Measurements from ENCODE around the gene MN1. TPM values are rescaled to one million over a fixed set of nuclear protein-coding genes. Genes with fewer than 3 reads are reported as not detected.

The MN1 gene
- total RNA-seq, 1 donor from 2014 or later, result 0.34 TPM

- DNase-seq, result no peak
Observed at GRCh38 chr22:27731621-27732020, 69.9 kb downstream of the MN1 start.

DNA sequence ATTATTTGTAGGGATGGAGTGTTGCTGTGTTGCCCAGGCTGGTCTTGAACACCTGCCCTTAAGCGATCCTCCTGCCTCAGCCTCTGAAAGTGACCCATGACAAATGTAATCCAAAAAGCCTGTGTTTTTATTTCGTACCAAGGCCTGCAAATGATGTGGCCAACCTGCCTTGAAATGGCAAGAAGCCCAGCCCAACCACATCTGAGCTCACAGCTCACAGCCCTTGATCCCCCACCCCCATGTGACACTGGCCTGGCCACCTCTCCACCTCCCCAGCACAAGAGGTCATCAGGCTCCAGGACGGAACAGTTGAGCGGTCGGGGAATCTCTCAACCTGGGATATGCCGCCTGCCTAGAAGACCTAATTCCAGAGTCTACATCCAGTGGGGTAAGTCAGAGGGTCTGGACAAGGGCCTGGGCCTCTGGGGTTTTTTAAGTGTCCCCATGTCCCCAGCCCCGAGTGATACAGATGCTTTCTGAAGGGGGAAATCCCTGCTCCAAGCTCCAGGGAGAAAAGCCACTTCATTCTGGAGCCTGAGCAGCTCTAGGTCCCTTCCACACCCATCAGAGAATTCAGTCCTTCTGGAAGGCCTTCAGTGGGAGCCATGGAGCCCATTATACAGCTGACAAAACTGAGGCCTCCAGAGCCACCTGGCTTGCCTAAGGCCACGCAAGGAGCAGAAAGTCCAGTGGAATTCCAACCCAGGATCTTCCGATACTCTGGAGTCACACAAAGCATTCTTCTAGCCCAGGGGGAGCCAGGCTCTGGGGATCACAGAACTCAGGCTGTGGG is 70.7 kb downstream of the MN1 start:
- no peak for DNase-seq

DNA sequence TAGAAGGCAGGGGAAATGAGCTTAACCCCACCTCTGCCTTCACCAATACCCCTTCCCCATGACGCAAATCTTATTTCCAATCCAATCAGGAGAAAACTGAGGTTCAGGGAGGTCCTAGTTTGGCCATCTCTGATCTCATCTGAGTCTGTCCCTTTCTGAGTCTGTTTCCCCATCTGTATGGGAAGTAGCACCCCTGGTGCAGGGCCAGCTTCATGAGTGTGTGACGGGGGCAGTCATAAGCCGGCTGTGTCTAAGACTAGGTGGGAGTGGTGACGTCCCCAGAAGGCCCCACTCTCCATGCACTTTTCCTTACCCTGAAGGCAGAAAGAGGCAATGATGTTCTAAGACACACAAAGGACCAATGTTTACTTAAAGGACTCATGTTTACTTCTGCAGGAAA is 72.3 kb downstream of the MN1 start:
- no peak for DNase-seq

GRCh38 chr22:27727673-27728451 is 73.7 kb downstream of the MN1 start:
- no peak for DNase-seq

DNA sequence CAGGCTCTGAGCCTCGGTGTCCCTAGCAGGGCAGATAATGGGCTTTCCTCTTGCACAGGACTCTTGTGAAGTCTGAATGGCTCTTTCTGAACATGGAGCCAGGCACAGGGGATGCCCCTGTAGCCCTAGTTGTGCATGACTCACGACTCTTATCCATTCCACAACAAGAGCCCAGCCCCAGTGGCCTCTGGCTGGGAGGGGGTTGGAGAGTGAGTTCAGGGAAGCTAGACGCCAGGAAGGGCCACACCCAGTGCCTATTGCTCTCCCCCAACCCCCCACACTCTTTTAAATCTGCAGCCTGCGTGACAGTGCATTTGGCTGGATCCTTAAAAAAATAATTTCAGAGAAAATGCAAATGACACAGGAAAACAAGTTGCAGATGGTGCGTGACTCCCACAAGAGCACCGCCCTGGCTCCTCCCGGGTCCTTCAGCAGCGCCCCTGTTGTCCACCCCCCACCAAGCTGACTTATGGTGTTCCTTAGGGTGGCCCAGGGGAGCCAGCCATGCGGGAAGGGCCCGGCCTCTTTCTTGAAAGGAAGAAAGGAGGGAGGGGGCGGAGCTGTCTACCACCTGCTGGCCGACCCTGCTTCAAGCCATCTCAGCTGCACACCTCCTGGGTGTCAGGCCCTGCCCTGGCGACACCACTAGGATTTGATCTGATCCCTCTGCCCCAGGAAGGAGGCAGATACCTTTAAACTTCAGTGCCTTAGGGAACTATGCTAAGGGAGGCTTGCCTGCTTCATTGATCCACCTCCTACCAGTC is 74.7 kb downstream of the MN1 start:
- peak; percentile 73 for DNase-seq

DNA sequence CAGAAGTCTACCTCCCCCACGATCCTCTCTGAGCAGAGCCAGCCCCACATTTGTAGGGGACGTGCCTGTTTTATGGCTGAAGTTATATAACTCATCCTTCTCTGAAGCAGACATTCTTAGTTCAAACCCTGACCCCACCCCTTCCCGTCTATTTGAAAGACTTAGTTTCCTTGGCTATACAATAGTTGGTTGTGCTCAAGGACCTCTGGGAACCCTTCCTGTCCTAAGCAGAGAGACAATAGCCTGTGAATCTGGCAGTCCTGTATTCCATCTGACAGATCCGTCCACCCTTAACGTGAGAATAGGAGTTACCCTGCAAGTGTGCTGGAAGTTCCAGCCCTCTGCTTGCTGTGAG is 75.2 kb downstream of the MN1 start:
- DNase-seq, result no peak

DNA sequence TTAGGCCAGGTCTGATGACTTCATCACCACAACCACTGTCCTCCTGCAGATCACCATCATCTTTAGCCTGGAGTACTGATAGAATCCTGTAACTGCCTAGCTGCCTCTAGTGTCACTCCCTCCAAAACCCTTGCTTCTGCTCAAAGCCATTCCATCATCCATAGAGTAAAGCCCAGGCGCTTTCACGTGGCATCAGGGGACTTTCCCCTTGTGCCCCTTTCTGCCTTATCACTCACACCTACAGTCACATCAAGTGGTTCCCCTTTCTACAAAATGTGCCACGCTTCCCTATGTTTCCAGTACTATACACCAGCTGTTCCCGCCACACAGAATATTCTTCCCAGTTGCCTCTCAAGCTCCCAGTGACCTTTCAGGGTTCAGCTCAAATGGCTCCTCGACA is 75.9 kb downstream of the MN1 start:
- DNase-seq, result no peak

- no peak for DNase-seq
Observed at GRCh38 chr22:27724709-27725108, 76.8 kb downstream of the MN1 start.

DNA sequence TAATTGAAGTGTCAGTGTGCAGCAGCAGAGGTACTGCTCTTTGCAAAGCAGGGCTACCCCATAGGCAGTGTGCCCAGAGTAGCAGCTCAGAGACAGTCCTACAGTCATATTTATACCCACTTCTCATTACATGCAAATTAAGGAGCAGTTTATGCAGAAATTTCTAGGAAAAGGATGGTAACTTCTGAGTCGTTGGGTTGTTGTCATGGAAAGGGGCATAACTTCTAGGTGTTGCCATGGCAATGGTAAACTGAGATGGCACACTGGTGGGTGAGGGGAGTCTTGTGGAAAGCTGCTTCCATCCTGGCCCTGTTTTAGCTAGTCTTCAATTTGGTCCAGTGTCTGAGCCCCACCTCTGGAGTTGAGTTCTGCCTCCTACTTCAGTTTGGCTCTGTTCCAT is 77.4 kb downstream of the MN1 start:
- no peak for DNase-seq

GRCh38 chr22:27723708-27724107 is 77.8 kb downstream of the MN1 start:
- no peak for DNase-seq

DNA sequence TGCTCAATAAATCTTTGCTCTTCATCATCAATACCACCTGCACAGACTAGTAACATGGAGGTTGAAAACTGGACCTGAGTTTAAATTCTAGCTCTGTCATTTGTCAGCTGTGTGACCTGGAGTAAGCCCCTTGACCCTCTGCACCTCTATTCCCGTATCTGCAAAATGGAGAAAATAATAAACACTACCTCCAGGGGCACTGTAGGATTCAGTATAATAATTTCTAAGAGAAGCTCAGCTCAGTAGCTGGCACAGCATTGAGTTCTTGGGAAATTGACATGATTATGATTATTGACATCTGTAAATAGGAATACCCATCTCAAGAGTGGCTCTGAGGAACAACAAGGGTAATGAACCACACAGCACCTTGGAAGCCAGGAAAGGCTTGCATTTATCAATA is 78.4 kb downstream of the MN1 start:
- no peak for DNase-seq

DNA sequence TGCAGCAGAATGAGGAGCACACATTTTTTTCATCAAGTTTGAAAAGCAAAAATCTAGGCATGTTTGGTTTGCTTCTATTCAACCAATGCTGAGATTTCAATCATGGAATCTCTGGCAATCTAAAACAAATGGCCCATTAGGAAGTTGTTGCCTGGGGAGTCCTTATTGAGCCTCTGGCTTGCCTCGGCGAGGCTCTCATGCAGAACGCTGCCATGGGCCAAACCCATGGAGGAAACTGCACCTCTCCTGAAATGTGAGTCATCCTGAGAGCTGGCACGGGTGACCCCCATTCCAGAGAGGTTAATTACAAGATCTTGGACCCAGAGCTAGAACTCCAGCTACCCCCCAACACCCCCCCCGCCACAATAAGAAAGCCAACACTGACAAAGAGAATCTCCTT is 80.7 kb downstream of the MN1 start:
- peak; percentile 46 for DNase-seq

GRCh38 chr22:27719535-27720227 is 81.9 kb downstream of the MN1 start:
- DNase-seq, result no peak

- DNase-seq, result no peak
Observed at GRCh38 chr22:27719036-27719347, 82.6 kb downstream of the MN1 start.

GRCh38 chr22:27718186-27719035 is 83.1 kb downstream of the MN1 start:
- DNase-seq, result peak; percentile 75

DNA sequence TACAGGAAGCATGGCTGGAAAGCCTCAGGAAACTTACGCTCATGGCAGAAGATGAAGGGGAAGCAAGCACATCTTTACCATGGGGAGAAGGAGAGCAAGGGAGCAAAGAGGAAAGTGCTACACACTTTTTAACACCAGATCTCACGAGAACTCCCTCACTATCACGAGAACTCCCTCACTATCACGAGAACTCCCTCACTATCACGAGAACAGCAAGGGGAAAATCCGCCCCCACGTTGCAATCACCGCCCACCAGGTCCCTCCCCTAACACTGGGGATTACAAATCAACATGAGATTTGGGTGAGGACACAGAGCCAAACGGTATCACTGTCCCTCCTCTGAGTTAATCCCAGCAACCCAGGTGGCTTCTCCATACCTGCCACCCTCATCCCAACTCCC is 84.5 kb downstream of the MN1 start:
- no peak for DNase-seq

DNA sequence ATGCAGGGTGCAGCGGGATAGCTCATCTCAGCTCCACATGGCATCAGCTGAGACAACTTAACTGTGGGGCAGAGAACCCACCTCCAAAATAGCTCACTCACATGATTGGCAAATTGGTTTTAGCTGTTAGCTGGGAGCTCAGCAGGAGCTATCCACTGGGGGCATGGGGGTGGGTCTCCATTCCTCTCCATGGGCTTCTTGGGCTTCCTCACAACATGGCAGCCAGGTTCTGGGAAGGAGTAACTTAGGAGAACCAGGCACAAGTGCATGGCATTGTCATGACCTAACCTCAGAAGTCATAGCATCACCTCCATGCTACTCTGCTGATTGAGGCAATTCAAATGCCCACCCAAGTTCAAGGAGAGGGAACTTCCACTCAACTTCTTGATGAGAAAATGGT is 85.5 kb downstream of the MN1 start:
- no peak for DNase-seq

- peak; percentile 43 for DNase-seq
Observed at GRCh38 chr22:27715106-27715505, 86.5 kb downstream of the MN1 start.

GRCh38 chr22:27714068-27714467 is 87.5 kb downstream of the MN1 start:
- no peak for DNase-seq

DNA sequence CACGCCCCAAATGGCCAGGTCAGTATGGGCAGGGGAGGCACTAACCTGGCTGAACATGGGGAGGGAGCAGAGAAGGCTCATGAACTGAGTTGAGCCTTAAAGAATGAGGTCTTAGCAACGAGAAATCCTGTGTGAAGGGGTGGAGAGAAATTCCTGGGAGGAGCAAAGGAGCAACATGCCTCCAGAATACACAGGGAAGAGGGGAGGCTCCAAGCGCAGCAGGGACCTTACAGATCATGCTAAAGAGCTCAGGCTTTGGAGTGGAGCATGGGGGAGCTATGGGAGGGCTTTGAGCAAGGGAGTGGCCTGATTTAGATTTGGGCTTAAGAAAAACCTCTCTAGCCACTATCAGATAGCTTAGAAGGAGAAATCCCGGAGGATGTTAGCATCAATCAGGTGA is 88.1 kb downstream of the MN1 start:
- no peak for DNase-seq

- DNase-seq, result no peak
Observed at GRCh38 chr22:27711756-27712155, 89.8 kb downstream of the MN1 start.

- DNase-seq, result no peak
Observed at GRCh38 chr22:27711012-27711411, 90.5 kb downstream of the MN1 start.
